ENCODE data around the gene HEMK1.

- TF ChIP-seq CTCF (conservative IDR thresholded peaks at IDR 0.05 in 1 of 2, IDR thresholded peaks at IDR 0.05 in 1 of 2; ENCODE audit: extremely low read depth in 1 of 2, insufficient read depth in 1 of 2, low read depth in 1 of 2, low read length in 2 of 2) (no peak), EZH2 (IDR thresholded peaks at IDR 0.05; ENCODE audit: borderline replicate concordance, low read length) (no peak)
Measured at GRCh38 chr3:50564321-50564720, 5.0 kb upstream of the HEMK1 start.
